HepG2 (cell line): ENCODE measurements around the gene TTC17. TPM values are rescaled to one million over a fixed set of nuclear protein-coding genes. Genes with fewer than 3 reads are reported as not detected.

Experiments used
- AHDC1 ChIP-seq: sonication (generic); formaldehyde crosslinking; IDR thresholded peaks from 2 replicates; pipeline ENCODE4 v1.5.1; 2020; ENCODE audit warnings: mild to moderate bottlenecking, missing genetic modification reagents, borderline replicate concordance
- E2F5 ChIP-seq: sonication (generic); formaldehyde crosslinking; conservative IDR thresholded peaks from 2 replicates; pipeline ENCODE4 v1.4.0; 2020; ENCODE audit warnings: missing genetic modification reagents
- EEA1 ChIP-seq: sonication (generic); formaldehyde crosslinking; IDR thresholded peaks from 2 replicates; pipeline ENCODE4 v1.5.1; 2020; ENCODE audit warnings: mild to moderate bottlenecking, missing genetic modification reagents, borderline replicate concordance
- FOSL1 ChIP-seq: sonication (generic); formaldehyde crosslinking; IDR thresholded peaks from 2 replicates; pipeline ENCODE4 v1.9.0; 2021; ENCODE audit warnings: missing genetic modification reagents, borderline replicate concordance
- FOXO1 ChIP-seq: sonication (generic); formaldehyde crosslinking; IDR thresholded peaks from 2 replicates; pipeline ENCODE4 v1.4.0; 2020; ENCODE audit warnings: missing genetic modification reagents
- HNRNPL ChIP-seq: fragments of 200-400 bp; formaldehyde crosslinking; IDR thresholded peaks from 2 replicates; pipeline ENCODE4 v1.6.1; 2017; ENCODE audit warnings: mild to moderate bottlenecking, low read depth, low read length
- KAT2B ChIP-seq: fragments of 150-350 bp; IDR thresholded peaks from 2 replicates; pipeline ENCODE4 v1.6.1; 2014; ENCODE audit warnings: low read depth, low read length, borderline replicate concordance
- KAT8 ChIP-seq: IDR thresholded peaks from 2 replicates; pipeline ENCODE4 v1.6.1; 2016; ENCODE audit warnings: missing genetic modification reagents, missing compliant biosample characterization
- LBX2 ChIP-seq: sonication (generic); formaldehyde crosslinking; IDR thresholded peaks from 2 replicates; pipeline ENCODE4 v1.5.0; 2020; ENCODE audit warnings: missing genetic modification reagents, mild to moderate bottlenecking, borderline replicate concordance
- LCORL ChIP-seq, 2 experiments: fragments of 450-650 bp in 1 of 2; sonication (generic) in 1 of 2; formaldehyde crosslinking in 1 of 2; IDR thresholded peaks; 2 replicates each; pipeline versions ENCODE4 v1.5.0 to v1.6.1; 2017 to 2020; ENCODE audit warnings: antibody characterized with exemption in 1 of 2, missing genetic modification reagents in 1 of 2
- NCOR1 ChIP-seq: fragments of 200-600 bp; sonication (generic); IDR thresholded peaks from 2 replicates; pipeline ENCODE4 v1.7.0; 2017; ENCODE audit warnings: antibody characterized with exemption, low read length, borderline replicate concordance
- TEAD3 ChIP-seq: optimal IDR thresholded peaks from 2 replicates; pipeline ENCODE3; 2016; ENCODE audit warnings: borderline replicate concordance
- ZNF275 ChIP-seq: sonication (generic); formaldehyde crosslinking; IDR thresholded peaks from 2 replicates; pipeline ENCODE4 v1.8.0; 2022; ENCODE audit warnings: missing genetic modification reagents, mild to moderate bottlenecking, inconsistent platforms, borderline replicate concordance
- ZNF326 ChIP-seq: sonication (generic); formaldehyde crosslinking; IDR thresholded peaks from 2 replicates; pipeline ENCODE4 v1.4.0; 2020; ENCODE audit warnings: missing genetic modification reagents, borderline replicate concordance
- ZNF335 ChIP-seq: sonication (generic); formaldehyde crosslinking; IDR thresholded peaks from 2 replicates; pipeline ENCODE4 v1.4.0; 2020; ENCODE audit warnings: missing genetic modification reagents
- ZNF468 ChIP-seq: sonication (generic); formaldehyde crosslinking; IDR thresholded peaks from 2 replicates; pipeline ENCODE4 v1.8.0; 2022; ENCODE audit warnings: mild to moderate bottlenecking, moderate library complexity, missing genetic modification reagents
- ZNF501 ChIP-seq: sonication (generic); formaldehyde crosslinking; IDR thresholded peaks from 2 replicates; pipeline ENCODE4 v1.5.1; 2020; ENCODE audit warnings: mild to moderate bottlenecking, moderate library complexity, missing genetic modification reagents
- polyA plus RNA-seq, 8 experiments: library from polyadenylated mRNA; depleted of rRNA in 3 of 8; stranded (reverse) in 7 of 8; unstranded in 1 of 8; fragments of >200 nt; fragmentation: Illumina TruSeq in 4 of 8; extraction: Trizol in 4 of 8; gene quantifications; 2 replicates each; pipeline versions ENCODE4 v1.2.1 to v1.2.3, GENCODE V29; 2011 to 2016; ENCODE audit warnings: low read depth in 4 of 8, missing spikeins in 1 of 8, mixed read lengths in 1 of 8; ENCODE audit not compliant: insufficient read depth in 1 of 8
- total RNA-seq, 5 experiments: library from RNA; depleted of rRNA; stranded (reverse); fragments of >200 nt; fragmentation: Illumina TruSeq; extraction: Trizol; gene quantifications; 2 replicates each; pipeline ENCODE4 v1.2.3, GENCODE V29; 2016; ENCODE audit warnings: low read depth in 1 of 5
- TF ChIP-seq, protein P1 (sequence below): sonication (generic); formaldehyde crosslinking; IDR thresholded peaks from 2 replicates; pipeline ENCODE4 v1.9.0; 2021; ENCODE audit warnings: missing genetic modification reagents, borderline replicate concordance

TTC17 gene
- total and polyA plus RNA-seq, 2 of the 13 experiments (the other 11 are each of a cell fraction or from before 2014, with no cell fraction given) = 55.9 to 99.7 TPM

DNA sequence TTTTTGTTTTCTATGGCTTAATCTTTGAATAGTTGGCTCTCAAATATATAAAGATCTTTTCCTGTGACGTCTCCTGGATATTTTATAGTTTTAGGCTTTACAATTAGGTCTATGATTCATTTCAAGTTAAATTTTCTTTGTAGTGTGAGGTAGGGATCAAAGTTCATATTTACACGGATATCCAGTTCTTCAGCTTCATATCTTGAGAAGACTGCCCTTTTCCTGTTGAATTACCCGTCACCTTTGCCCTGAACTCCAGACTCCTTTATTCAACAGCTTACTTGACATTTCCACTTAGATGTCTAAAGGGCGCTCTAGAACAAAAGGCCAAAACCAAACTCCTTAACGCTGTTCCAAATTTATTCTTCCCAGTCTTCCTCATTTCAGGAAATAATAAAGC is 51.7 kb downstream of the TTC17 start (continued):
- TF ChIP-seq KAT8 (CRISPR knock-in tag) (no peak), NCOR1 (peak; percentile 39; the same call in 1 of the 2 replicates), KAT2B (no peak), EEA1 (CRISPR knock-in tag) (no peak), HNRNPL (no peak), ZNF335 (CRISPR knock-in tag) (no peak), FOXO1 (CRISPR knock-in tag) (no peak), LCORL (IDR thresholded peaks at IDR 0.05) (no peak), LCORL (CRISPR knock-in tag; IDR thresholded peaks at IDR 0.05) (no peak), ZNF468 (no peak), LBX2 (CRISPR knock-in tag) (no peak), TEAD3 (CRISPR knock-in tag) (no peak), ZNF501 (no peak), ZNF326 (CRISPR knock-in tag) (no peak), FOSL1 (CRISPR knock-in tag) (no peak), AHDC1 (no peak; the same call in 1 of the 2 replicates), E2F5 (no peak), ZNF275 (CRISPR knock-in tag) (no peak)
- TF ChIP-seq, protein P1, sequence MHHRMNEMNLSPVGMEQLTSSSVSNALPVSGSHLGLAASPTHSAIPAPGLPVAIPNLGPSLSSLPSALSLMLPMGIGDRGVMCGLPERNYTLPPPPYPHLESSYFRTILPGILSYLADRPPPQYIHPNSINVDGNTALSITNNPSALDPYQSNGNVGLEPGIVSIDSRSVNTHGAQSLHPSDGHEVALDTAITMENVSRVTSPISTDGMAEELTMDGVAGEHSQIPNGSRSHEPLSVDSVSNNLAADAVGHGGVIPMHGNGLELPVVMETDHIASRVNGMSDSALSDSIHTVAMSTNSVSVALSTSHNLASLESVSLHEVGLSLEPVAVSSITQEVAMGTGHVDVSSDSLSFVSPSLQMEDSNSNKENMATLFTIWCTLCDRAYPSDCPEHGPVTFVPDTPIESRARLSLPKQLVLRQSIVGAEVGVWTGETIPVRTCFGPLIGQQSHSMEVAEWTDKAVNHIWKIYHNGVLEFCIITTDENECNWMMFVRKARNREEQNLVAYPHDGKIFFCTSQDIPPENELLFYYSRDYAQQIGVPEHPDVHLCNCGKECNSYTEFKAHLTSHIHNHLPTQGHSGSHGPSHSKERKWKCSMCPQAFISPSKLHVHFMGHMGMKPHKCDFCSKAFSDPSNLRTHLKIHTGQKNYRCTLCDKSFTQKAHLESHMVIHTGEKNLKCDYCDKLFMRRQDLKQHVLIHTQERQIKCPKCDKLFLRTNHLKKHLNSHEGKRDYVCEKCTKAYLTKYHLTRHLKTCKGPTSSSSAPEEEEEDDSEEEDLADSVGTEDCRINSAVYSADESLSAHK = no peak
